Hepatocyte (in vitro differentiated cells): ENCODE results near the gene NUDT22. TPM values are rescaled to one million over a fixed set of nuclear protein-coding genes. Genes with fewer than 3 reads are reported as not detected.

ENCODE experiments used
- DNase-seq: peaks from one replicate; pipeline ENCODE4 v3.0.0-alpha.2; 2016; ENCODE audit warnings: low spot score
- H2AFZ ChIP-seq: fragments of 200-600 bp; sonication (generic); 2 replicates; pipeline ENCODE4 v1.6.0; 2016; ENCODE audit warnings: antibody characterized with exemption, mild to moderate bottlenecking
- H3K27ac ChIP-seq: fragments of 200-600 bp; sonication (generic); 2 replicates; pipeline ENCODE4 v1.5.1; 2016; ENCODE audit warnings: mild to moderate bottlenecking
- H3K27me3 ChIP-seq: fragments of 200-600 bp; sonication (generic); 2 replicates; pipeline ENCODE4 v1.6.1; 2016
- H3K36me3 ChIP-seq: fragments of 200-600 bp; sonication (generic); replicated peaks from 2 replicates; pipeline ENCODE4 v1.5.1; 2016; ENCODE audit warnings: low read depth; ENCODE audit not compliant: insufficient read depth
- H3K4me1 ChIP-seq: fragments of 200-600 bp; sonication (generic); 2 replicates; pipeline ENCODE4 v1.5.1; 2016; ENCODE audit warnings: mild to moderate bottlenecking, moderate library complexity; ENCODE audit not compliant: insufficient read depth
- H3K4me2 ChIP-seq: fragments of 200-600 bp; sonication (generic); 2 replicates; pipeline ENCODE4 v1.6.0; 2016
- H3K4me3 ChIP-seq: fragments of 200-600 bp; sonication (generic); 2 replicates; pipeline ENCODE4 v1.5.1; 2016; ENCODE audit warnings: mild to moderate bottlenecking
- H3K79me2 ChIP-seq: fragments of 200-600 bp; sonication (generic); 2 replicates; pipeline ENCODE4 v1.6.0; 2017; ENCODE audit warnings: mild to moderate bottlenecking
- H3K9me2 ChIP-seq: fragments of 200-600 bp; sonication (generic); replicated peaks from 2 replicates; pipeline ENCODE4 v1.6.0; 2017; ENCODE audit warnings: mild to moderate bottlenecking; ENCODE audit not compliant: insufficient read depth
- H3K9me3 ChIP-seq: fragments of 200-600 bp; sonication (generic); 2 replicates; pipeline ENCODE4 v1.5.1; 2016; ENCODE audit warnings: low read depth, mild to moderate bottlenecking
- H4K20me1 ChIP-seq: fragments of 200-600 bp; sonication (generic); 2 replicates; pipeline ENCODE4 v1.6.0; 2016; ENCODE audit warnings: mild to moderate bottlenecking; ENCODE audit not compliant: insufficient read depth, poor library complexity, severe bottlenecking
- CTCF ChIP-seq: fragments of 200-600 bp; sonication (generic); IDR thresholded peaks from 2 replicates; pipeline ENCODE4 v1.5.1; 2016; ENCODE audit warnings: antibody characterized with exemption, mild to moderate bottlenecking; ENCODE audit not compliant: poor library complexity
- EZH2 ChIP-seq: fragments of 200-600 bp; sonication (generic); IDR thresholded peaks from 2 replicates; pipeline ENCODE4 v1.6.1; 2016; ENCODE audit warnings: antibody characterized with exemption, mild to moderate bottlenecking, borderline replicate concordance
- EZH2phosphoT487 ChIP-seq: fragments of 200-600 bp; sonication (generic); IDR thresholded peaks from one replicate; pipeline ENCODE4 v1.6.1; 2018; ENCODE audit warnings: antibody characterized with exemption, mild to moderate bottlenecking, low read depth, moderate library complexity; ENCODE audit not compliant: unreplicated experiment, severe bottlenecking
- WGBS: methylation state at CpG from one replicate; pipeline ENCODE4 v1.1.6; 2016; ENCODE audit warnings: low lambda C conversion rate; ENCODE audit errors: missing lambda C conversion rate; 5-methylcytosine and 5-hydroxymethylcytosine counted together
- polyA plus RNA-seq: library from polyadenylated mRNA; unstranded; fragments of >200 nt; fragmentation: Nextera tagmentation; extraction: Ambion mirVana; gene quantifications from 2 replicates; pipeline ENCODE4 v1.2.1, GENCODE V29; 2016
- total RNA-seq: library from RNA; depleted of rRNA; stranded (reverse); fragments of >200 nt; gene quantifications from 2 replicates; pipeline ENCODE4 v1.2.3, GENCODE V29; 2014

NUDT22 gene
- total and polyA plus RNA-seq, 2 experiments from 2014 or later = 49.5 to 66.6 TPM

- WGBS = 80% methylated on average over 8 of the region's 8 CpGs
- TF ChIP-seq EZH2 (no peak), CTCF (no peak), EZH2phosphoT487 (no peak)
- H3K4me2 ChIP-seq = peak overlapping the region; percentile 99
Observed at GRCh38 chr11:64253043-64253442, 27.0 kb downstream of the NUDT22 start.

GRCh38 chr11:64253481-64253880 is 27.4 kb downstream of the NUDT22 start:
- TF ChIP-seq EZH2 = no peak
- TF ChIP-seq EZH2phosphoT487 = no peak
- no peak for TF ChIP-seq CTCF
- H3K27ac ChIP-seq = no peak overlapping the region
- peak overlapping the region; percentile 99 for H3K4me2 ChIP-seq
- H3K4me3 ChIP-seq = no peak overlapping the region
- DNase-seq = no peak
- peaks cover 5% of the 10 kb centered on the region for H4K20me1 ChIP-seq
- H3K9me2 ChIP-seq = no peaks in the 10 kb centered on the region
- H3K9me3 ChIP-seq = no peaks in the 10 kb centered on the region
- H3K27me3 ChIP-seq = no peaks in the 10 kb centered on the region
- H3K79me2 ChIP-seq = peaks cover 16% of the 10 kb centered on the region
- no peak overlapping the region for H2AFZ ChIP-seq
- H3K4me1 ChIP-seq = peaks cover 14% of the 10 kb centered on the region
- 85% methylated on average over 5 of the region's 5 CpGs for WGBS
- H3K36me3 ChIP-seq = no peaks in the 10 kb centered on the region

More at GRCh38 chr11:64253043-64253442, 27.0 kb downstream of the NUDT22 start:
- Histone ChIP-seq H3K9me2 (no peaks in the 10 kb centered on the region), H3K27ac (no peak overlapping the region), H3K79me2 (peaks cover 16% of the 10 kb centered on the region), H4K20me1 (peaks cover 5% of the 10 kb centered on the region), H2AFZ (no peak overlapping the region), H3K4me3 (no peak overlapping the region), H3K4me1 (peaks cover 16% of the 10 kb centered on the region), H3K27me3 (no peaks in the 10 kb centered on the region), H3K9me3 (no peaks in the 10 kb centered on the region), H3K36me3 (no peaks in the 10 kb centered on the region)
- no peak for DNase-seq

DNA sequence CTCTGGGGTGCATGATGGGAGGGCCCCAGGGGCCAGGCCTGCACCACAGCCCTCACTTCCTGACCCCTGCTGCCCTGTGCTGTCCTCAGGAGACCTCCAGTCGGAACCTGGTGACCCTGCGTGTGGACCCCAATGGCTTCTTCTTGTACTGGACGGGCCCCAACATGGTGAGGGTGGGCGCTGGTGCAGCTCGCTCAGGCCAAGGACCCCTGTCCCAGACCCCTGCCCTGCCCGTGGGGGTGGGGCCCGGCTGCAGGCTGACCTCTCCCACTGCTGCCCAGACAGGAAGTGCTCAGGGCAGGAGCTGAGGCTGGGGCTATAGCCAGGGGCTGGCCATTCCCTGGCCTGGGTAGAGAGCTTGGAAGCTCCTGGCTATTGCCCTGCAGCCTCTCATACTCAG is 28.3 kb downstream of the NUDT22 start:
- H3K9me2 ChIP-seq = no peaks in the 10 kb centered on the region
- H3K79me2 ChIP-seq = peaks cover 16% of the 10 kb centered on the region
- no peak overlapping the region for H3K27ac ChIP-seq
- no peak overlapping the region for H3K4me2 ChIP-seq
- no peaks in the 10 kb centered on the region for H3K9me3 ChIP-seq
- 95% methylated on average over 6 of the region's 7 CpGs for WGBS
- peaks cover 5% of the 10 kb centered on the region for H4K20me1 ChIP-seq
- no peaks in the 10 kb centered on the region for H3K36me3 ChIP-seq
- no peak for DNase-seq
- TF ChIP-seq EZH2phosphoT487 = no peak
- TF ChIP-seq EZH2 = no peak
- TF ChIP-seq CTCF = no peak
- no peaks in the 10 kb centered on the region for H3K27me3 ChIP-seq
- H3K4me3 ChIP-seq = no peak overlapping the region
- H3K4me1 ChIP-seq = peaks cover 14% of the 10 kb centered on the region
- no peak overlapping the region for H2AFZ ChIP-seq
